K562 (cell line): Measurements from ENCODE around the gene PRRG4. TPM values are rescaled to one million over a fixed set of nuclear protein-coding genes. Genes with fewer than 3 reads are reported as not detected.

Source experiments
- ATAC-seq: fragments of 200-7000 bp; cut with Tn5 transposase; 3 replicates; pipeline ENCODE4 v1.9.1; 2020; ENCODE audit warnings: moderate library complexity
- BruUV-seq: library from RNA; stranded (reverse); fragments of 400-500 nt; replicated peaks from 2 replicates; lab custom pipeline; 2021; lab: Mats Ljungman, UMichigan
- CTCF ChIA-PET: fragments of 300-600 bp; formaldehyde crosslinking; extraction: SDS; loops from one replicate; lab custom pipeline; 2021; ENCODE audit warnings: low intra/inter-chr PET ratio; lab: Yijun Ruan, JAX
- POLR2A ChIA-PET: fragments of 300-600, 350-650 bp; sonication (Branson Sonifier 250); formaldehyde crosslinking; extraction: SDS; loops from one replicate; lab custom pipeline; 2021; ENCODE audit warnings: antibody characterized with exemption, inconsistent platforms; lab: Yijun Ruan, JAX
- DNase-seq, 4 experiments: peaks; one replicate each; pipeline versions ENCODE4 v3.0.0 to v3.0.0-alpha.2; 2011 to 2018; ENCODE audit warnings: low spot score in 3 of 4, mixed read lengths in 3 of 4; ENCODE audit errors: extremely low read depth in 1 of 4
- FAIRE-seq: peaks from 2 replicates; lab custom pipeline; 2011; peaks lifted over from hg19 to GRCh38; lab: Jason Lieb, UNC
- H2AFZ ChIP-seq: 2 replicates; pipeline ENCODE4 v1.6.0; 2011; ENCODE audit warnings: low read depth, low read length, control low read depth, inconsistent platforms
- H3K27ac ChIP-seq: fragments of 200-600 bp; 3 replicates; pipeline ENCODE4 v1.8.0; 2011; ENCODE audit warnings: low read depth, mild to moderate bottlenecking, control low read depth, inconsistent platforms, low read length, moderate library complexity, mixed read lengths; ENCODE audit errors: extremely low read depth
- H3K27me3 ChIP-seq, 2 experiments: fragments of 300-600 bp in 1 of 2; 2 replicates in 1 of 2; 3 replicates in 1 of 2; pipeline versions ENCODE4 v1.6.0 to v1.8.0; 2011; ENCODE audit warnings: inconsistent platforms in 2 of 2, low read length in 2 of 2, mild to moderate bottlenecking in 1 of 2, mixed read lengths in 1 of 2, moderate library complexity in 1 of 2; ENCODE audit not compliant: control insufficient read depth in 2 of 2, insufficient read depth in 2 of 2
- H3K36me3 ChIP-seq: fragments of 300-600 bp; 3 replicates; pipeline ENCODE4 v1.8.0; 2011; ENCODE audit warnings: mild to moderate bottlenecking, low read length, inconsistent platforms; ENCODE audit not compliant: control insufficient read depth, insufficient read depth
- H3K4me1 ChIP-seq, 2 experiments: fragments of 200-600 bp in 1 of 2; replicated peaks in 1 of 2; 2 replicates in 1 of 2; 3 replicates in 1 of 2; pipeline versions ENCODE4 v1.5.1 to v1.8.0; 2011; ENCODE audit warnings: inconsistent platforms in 2 of 2, low read length in 2 of 2, mild to moderate bottlenecking in 1 of 2, mixed read lengths in 1 of 2, moderate library complexity in 1 of 2; ENCODE audit not compliant: control insufficient read depth in 2 of 2, insufficient read depth in 2 of 2
- H3K4me2 ChIP-seq: 2 replicates; pipeline ENCODE4 v1.6.1; 2011; ENCODE audit warnings: low read length, control low read depth, inconsistent platforms, mixed read lengths; ENCODE audit not compliant: insufficient read depth
- H3K4me3 ChIP-seq: fragments of 200-600 bp; sonication (generic), shearing (Covaris generic); 2 replicates; pipeline ENCODE4 v1.5.1; 2016; ENCODE audit warnings: control low read depth, inconsistent platforms
- H3K79me2 ChIP-seq: fragments of 200-600 bp; 3 replicates; pipeline ENCODE4 v1.8.0; 2011; ENCODE audit warnings: low read length, inconsistent platforms; ENCODE audit not compliant: control insufficient read depth, insufficient read depth
- H3K9ac ChIP-seq, 2 experiments: 2 replicates each; pipeline versions ENCODE4 v1.6.0 to v1.6.1; 2011; ENCODE audit warnings: low read depth in 2 of 2, low read length in 2 of 2, control low read depth in 1 of 2, inconsistent platforms in 1 of 2, mild to moderate bottlenecking in 1 of 2, mixed read lengths in 1 of 2; ENCODE audit not compliant: insufficient read depth in 1 of 2
- H3K9me1 ChIP-seq: one replicate; pipeline ENCODE4 v1.6.0; 2011; ENCODE audit warnings: inconsistent platforms, mild to moderate bottlenecking, low read length, moderate library complexity; ENCODE audit not compliant: control insufficient read depth, insufficient read depth
- H3K9me3 ChIP-seq: replicated peaks from 2 replicates; pipeline ENCODE4 v1.5.1; 2011; ENCODE audit warnings: low read depth, low read length, inconsistent platforms; ENCODE audit not compliant: control insufficient read depth, insufficient read depth
- H4K20me1 ChIP-seq: replicated peaks from 2 replicates; pipeline ENCODE4 v1.6.1; 2011; ENCODE audit warnings: low read length, inconsistent platforms, mixed read lengths; ENCODE audit not compliant: control insufficient read depth, insufficient read depth
- CSDE1 ChIP-seq, 2 experiments: fragments of 450-650 bp; IDR thresholded peaks; 2 replicates each; pipeline ENCODE4 v1.6.1; 2016; ENCODE audit warnings: mild to moderate bottlenecking in 1 of 2
- GTF2E2 ChIP-seq: fragments of 200-800 bp; sonication (Bioruptor generic); IDR thresholded peaks from 2 replicates; pipeline ENCODE4 v1.6.1; 2016; ENCODE audit warnings: missing genetic modification characterization, missing compliant biosample characterization
- NCOA1 ChIP-seq: fragments of 450-650 bp; IDR thresholded peaks from 2 replicates; pipeline ENCODE4 v1.6.1; 2016; ENCODE audit warnings: low read depth
- NFIC ChIP-seq: fragments of 450-650 bp; IDR thresholded peaks from 2 replicates; pipeline ENCODE4 v1.6.1; 2017; ENCODE audit warnings: mild to moderate bottlenecking, inconsistent platforms
- SIRT6 ChIP-seq: IDR thresholded peaks from one replicate; pipeline ENCODE4 v1.6.1; 2012; ENCODE audit warnings: low read depth, mild to moderate bottlenecking, control low read depth, inconsistent platforms, low read length, moderate library complexity
- ZFPM2 ChIP-seq: fragments of 250-450 bp; sonication (Bioruptor Pico); IDR thresholded peaks from 2 replicates; pipeline ENCODE4 v1.5.1; 2022; ENCODE audit warnings: mild to moderate bottlenecking
- ZNF212 ChIP-seq: fragments of 450-650 bp; formaldehyde crosslinking; IDR thresholded peaks from 2 replicates; pipeline ENCODE4 v1.4.0; 2020; ENCODE audit warnings: mild to moderate bottlenecking
- ZNF408 ChIP-seq: fragments of 250-450 bp; sonication (Bioruptor Pico); IDR thresholded peaks from 2 replicates; pipeline ENCODE4 v1.4.0; 2020; ENCODE audit warnings: low read depth, mild to moderate bottlenecking, moderate library complexity
- WGBS: fragments of 100-300 bp; shearing (Covaris generic); methylation state at CpG from one replicate; pipeline ENCODE4 v1.1.6; 2016; ENCODE audit warnings: low coverage, mixed read lengths; ENCODE audit not compliant: insufficient coverage; ENCODE audit errors: missing lambda C conversion rate; 5-methylcytosine and 5-hydroxymethylcytosine counted together
- in situ Hi-C: fragments of 300-500 bp; cut with MboI; formaldehyde crosslinking; loops from 4 replicates; pipeline ENCODE4 v1.15.0; 2018; ENCODE audit warnings: inconsistent platforms, mixed read lengths
- intact Hi-C: fragments of 100-400 bp; cut with micrococcal nuclease; formaldehyde crosslinking; loops from 2 replicates; pipeline ENCODE4 v1.14.2; 2022
- polyA plus RNA-seq, 8 experiments: library from polyadenylated mRNA; depleted of rRNA in 4 of 8; stranded (reverse) in 5 of 8; unstranded in 3 of 8; fragments of >200 nt; fragmentation: Nextera tagmentation in 2 of 8; fragmentation: Illumina TruSeq in 1 of 8; extraction: Ambion mirVana in 2 of 8; extraction: Trizol in 1 of 8; gene quantifications; 2 replicates each; pipeline versions ENCODE4 v1.2.1 to v1.2.3, GENCODE V29; 2011 to 2014; ENCODE audit warnings: inconsistent platforms in 1 of 8, missing spikeins in 1 of 8
- total RNA-seq, 7 experiments: library from RNA; depleted of rRNA in 6 of 7; stranded (reverse); fragments of >200 nt in 6 of 7; fragmentation: Illumina TruSeq in 2 of 7; extraction: Trizol in 2 of 7; gene quantifications; 2 replicates each; pipeline versions ENCODE4 v1.2.1 to v1.2.3, GENCODE V29; 2011 to 2021; ENCODE audit warnings: low replicate concordance in 1 of 7
- TF ChIP-seq, protein P1 (sequence below): fragments of 250-450 bp; sonication (Bioruptor Pico); IDR thresholded peaks from 2 replicates; pipeline ENCODE4 v1.4.0; 2020; ENCODE audit warnings: mild to moderate bottlenecking, moderate library complexity, borderline replicate concordance
- TF ChIP-seq, protein P2 (sequence below): fragments of 250-450 bp; sonication (Bioruptor Pico); IDR thresholded peaks from 2 replicates; pipeline ENCODE4 v1.4.0; 2020; ENCODE audit warnings: mild to moderate bottlenecking, moderate library complexity
- TF ChIP-seq, protein P3 (sequence below): fragments of 450-650 bp; formaldehyde crosslinking; IDR thresholded peaks from 2 replicates; pipeline ENCODE4 v1.4.0; 2020; ENCODE audit warnings: mild to moderate bottlenecking, moderate library complexity

The PRRG4 gene
- total and polyA plus RNA-seq, 9 of the 15 experiments (the other 6 are each of a cell fraction or from before 2014, with no cell fraction given), result not detected

DNA sequence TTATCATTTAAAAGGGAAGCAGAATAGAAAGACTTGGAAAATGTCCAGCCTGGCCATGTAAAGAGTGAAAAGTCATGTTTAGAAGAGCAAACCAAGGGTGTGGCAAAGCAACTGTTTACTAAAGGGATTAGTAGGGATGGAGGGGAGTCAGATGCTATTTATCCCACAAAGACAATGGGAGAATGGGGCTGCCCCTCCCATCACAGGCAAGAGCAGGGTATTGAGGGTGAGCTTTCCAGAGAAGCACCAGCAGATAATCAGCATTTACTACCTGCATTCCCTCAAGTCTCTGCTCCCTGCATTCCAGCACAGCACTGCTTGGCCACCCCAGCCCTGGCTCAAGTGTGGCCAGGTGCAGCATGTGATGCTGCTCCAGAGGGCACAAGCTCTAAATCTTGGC, 44.4 kb downstream of the PRRG4 start:
- H3K36me3 ChIP-seq, result no peaks in the 10 kb centered on the region
- POLR2A ChIA-PET, result interaction anchor here (0.5 kb wide), 1 partner anchor 25 kb away, joined by 3 read pairs; no protein-coding TSS in a partner anchor
- no peak overlapping the region for H3K4me2 ChIP-seq
- H3K9ac ChIP-seq, result no peak overlapping the region
- no peaks in the 10 kb centered on the region for H3K9me3 ChIP-seq
- H3K79me2 ChIP-seq, result no peaks in the 10 kb centered on the region
- no peak overlapping the region for H3K4me3 ChIP-seq
- CTCF ChIA-PET, result no interaction called here
- no TSS peak for BruUV-seq
- FAIRE-seq, result no peak
- H4K20me1 ChIP-seq, result no peaks in the 10 kb centered on the region
- no peak for DNase-seq
- H3K27me3 ChIP-seq, result peaks cover 7 to 13% of the 10 kb centered on the region in 2 experiments; a peak in 4 of 5 replicates
- no peaks in the 10 kb centered on the region for H3K4me1 ChIP-seq
- in situ Hi-C loops, result no loop called here
- no peaks in the 10 kb centered on the region for H3K9me1 ChIP-seq
- no peak for TF ChIP-seq ZNF212 (CRISPR knock-in tag)
- no peak overlapping the region for H3K27ac ChIP-seq
- no peak overlapping the region for H2AFZ ChIP-seq
- no peak for ATAC-seq
- intact Hi-C loops, result no loop called here

DNA sequence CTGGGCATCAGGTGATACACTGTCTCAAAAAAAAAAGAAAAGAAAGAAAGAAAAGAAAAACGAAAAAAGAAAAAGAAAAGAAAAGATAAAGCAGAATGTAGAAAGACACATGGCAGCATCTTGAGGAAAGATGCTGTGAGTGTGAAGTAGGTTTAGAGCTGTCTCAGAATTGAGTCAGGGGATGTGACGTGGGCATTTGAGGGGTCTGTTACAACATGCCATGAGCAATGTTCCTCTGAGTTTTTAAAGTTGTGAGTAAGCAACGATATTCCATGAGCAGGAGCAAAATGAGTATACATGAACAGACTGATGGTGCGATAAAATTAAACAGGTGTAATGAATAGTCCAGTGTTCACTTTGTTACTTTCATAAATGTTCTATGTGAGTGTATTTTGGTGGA, 51.6 kb downstream of the PRRG4 start:
- Histone ChIP-seq H3K4me2 (no peak overlapping the region), H3K79me2 (no peaks in the 10 kb centered on the region), H3K4me1 (no peaks in the 10 kb centered on the region), H3K27me3 (peaks cover 3 to 6% of the 10 kb centered on the region in 2 experiments; a peak in 3 of 5 replicates), H3K9ac (no peak overlapping the region), H3K36me3 (no peaks in the 10 kb centered on the region), H2AFZ (no peak overlapping the region), H3K9me3 (no peaks in the 10 kb centered on the region), H3K9me1 (no peaks in the 10 kb centered on the region), H3K27ac (no peak overlapping the region), H3K4me3 (no peak overlapping the region), H4K20me1 (no peaks in the 10 kb centered on the region)
- no peak for DNase-seq
- intact Hi-C loops (loop anchor here (5.0 to 10.0 kb wide), 2 partner anchors 84 to 181 kb away; no protein-coding TSS in a partner anchor), in situ Hi-C loops (no loop called here)
- CTCF ChIA-PET, result interaction anchor here (0.7 kb wide), 1 partner anchor 445 kb away, joined by 4 read pairs; no protein-coding TSS in a partner anchor
- no peak for FAIRE-seq
- POLR2A ChIA-PET, result interaction anchor here (1.1 kb wide), 1 partner anchor 11 kb away, joined by 7 read pairs; the partner anchor contains the start of gene QSER1
- WGBS, result 2% methylated on average over 3 of the region's 4 CpGs
- no peak for ATAC-seq
- BruUV-seq, result no TSS peak
- TF ChIP-seq NCOA1 (no peak), SIRT6 (no peak), ZNF408 (CRISPR knock-in tag) (no peak), ZFPM2 (CRISPR knock-in tag) (no peak), NFIC (no peak), CSDE1 (IDR thresholded peaks at IDR 0.05) (no peak), GTF2E2 (tag) (no peak)
- TF ChIP-seq, protein P1, sequence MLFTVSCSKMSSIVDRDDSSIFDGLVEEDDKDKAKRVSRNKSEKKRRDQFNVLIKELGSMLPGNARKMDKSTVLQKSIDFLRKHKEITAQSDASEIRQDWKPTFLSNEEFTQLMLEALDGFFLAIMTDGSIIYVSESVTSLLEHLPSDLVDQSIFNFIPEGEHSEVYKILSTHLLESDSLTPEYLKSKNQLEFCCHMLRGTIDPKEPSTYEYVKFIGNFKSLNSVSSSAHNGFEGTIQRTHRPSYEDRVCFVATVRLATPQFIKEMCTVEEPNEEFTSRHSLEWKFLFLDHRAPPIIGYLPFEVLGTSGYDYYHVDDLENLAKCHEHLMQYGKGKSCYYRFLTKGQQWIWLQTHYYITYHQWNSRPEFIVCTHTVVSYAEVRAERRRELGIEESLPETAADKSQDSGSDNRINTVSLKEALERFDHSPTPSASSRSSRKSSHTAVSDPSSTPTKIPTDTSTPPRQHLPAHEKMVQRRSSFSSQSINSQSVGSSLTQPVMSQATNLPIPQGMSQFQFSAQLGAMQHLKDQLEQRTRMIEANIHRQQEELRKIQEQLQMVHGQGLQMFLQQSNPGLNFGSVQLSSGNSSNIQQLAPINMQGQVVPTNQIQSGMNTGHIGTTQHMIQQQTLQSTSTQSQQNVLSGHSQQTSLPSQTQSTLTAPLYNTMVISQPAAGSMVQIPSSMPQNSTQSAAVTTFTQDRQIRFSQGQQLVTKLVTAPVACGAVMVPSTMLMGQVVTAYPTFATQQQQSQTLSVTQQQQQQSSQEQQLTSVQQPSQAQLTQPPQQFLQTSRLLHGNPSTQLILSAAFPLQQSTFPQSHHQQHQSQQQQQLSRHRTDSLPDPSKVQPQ (CRISPR knock-in tag), result no peak
- TF ChIP-seq, protein P2, sequence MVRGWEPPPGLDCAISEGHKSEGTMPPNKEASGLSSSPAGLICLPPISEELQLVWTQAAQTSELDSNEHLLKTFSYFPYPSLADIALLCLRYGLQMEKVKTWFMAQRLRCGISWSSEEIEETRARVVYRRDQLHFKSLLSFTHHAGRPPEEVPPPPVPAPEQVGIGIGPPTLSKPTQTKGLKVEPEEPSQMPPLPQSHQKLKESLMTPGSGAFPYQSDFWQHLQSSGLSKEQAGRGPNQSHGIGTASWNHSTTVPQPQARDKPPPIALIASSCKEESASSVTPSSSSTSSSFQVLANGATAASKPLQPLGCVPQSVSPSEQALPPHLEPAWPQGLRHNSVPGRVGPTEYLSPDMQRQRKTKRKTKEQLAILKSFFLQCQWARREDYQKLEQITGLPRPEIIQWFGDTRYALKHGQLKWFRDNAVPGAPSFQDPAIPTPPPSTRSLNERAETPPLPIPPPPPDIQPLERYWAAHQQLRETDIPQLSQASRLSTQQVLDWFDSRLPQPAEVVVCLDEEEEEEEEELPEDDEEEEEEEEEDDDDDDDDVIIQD (CRISPR knock-in tag), result no peak
- TF ChIP-seq, protein P3, sequence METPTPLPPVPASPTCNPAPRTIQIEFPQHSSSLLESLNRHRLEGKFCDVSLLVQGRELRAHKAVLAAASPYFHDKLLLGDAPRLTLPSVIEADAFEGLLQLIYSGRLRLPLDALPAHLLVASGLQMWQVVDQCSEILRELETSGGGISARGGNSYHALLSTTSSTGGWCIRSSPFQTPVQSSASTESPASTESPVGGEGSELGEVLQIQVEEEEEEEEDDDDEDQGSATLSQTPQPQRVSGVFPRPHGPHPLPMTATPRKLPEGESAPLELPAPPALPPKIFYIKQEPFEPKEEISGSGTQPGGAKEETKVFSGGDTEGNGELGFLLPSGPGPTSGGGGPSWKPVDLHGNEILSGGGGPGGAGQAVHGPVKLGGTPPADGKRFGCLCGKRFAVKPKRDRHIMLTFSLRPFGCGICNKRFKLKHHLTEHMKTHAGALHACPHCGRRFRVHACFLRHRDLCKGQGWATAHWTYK, result no peak
